HG03342 (cell line): ENCODE data around the gene NFASC.

Source experiments
- ATAC-seq: cut with Tn5 transposase; IDR thresholded peaks from one replicate; pipeline ENCODE4 v1.9.1; 2021; ENCODE audit warnings: mild to moderate bottlenecking, moderate library complexity; ENCODE audit not compliant: unreplicated experiment

The NFASC gene

GRCh38 chr1:205002705-205003104 is 132.0 kb downstream of the NFASC start:
- ATAC-seq, result no peak

DNA sequence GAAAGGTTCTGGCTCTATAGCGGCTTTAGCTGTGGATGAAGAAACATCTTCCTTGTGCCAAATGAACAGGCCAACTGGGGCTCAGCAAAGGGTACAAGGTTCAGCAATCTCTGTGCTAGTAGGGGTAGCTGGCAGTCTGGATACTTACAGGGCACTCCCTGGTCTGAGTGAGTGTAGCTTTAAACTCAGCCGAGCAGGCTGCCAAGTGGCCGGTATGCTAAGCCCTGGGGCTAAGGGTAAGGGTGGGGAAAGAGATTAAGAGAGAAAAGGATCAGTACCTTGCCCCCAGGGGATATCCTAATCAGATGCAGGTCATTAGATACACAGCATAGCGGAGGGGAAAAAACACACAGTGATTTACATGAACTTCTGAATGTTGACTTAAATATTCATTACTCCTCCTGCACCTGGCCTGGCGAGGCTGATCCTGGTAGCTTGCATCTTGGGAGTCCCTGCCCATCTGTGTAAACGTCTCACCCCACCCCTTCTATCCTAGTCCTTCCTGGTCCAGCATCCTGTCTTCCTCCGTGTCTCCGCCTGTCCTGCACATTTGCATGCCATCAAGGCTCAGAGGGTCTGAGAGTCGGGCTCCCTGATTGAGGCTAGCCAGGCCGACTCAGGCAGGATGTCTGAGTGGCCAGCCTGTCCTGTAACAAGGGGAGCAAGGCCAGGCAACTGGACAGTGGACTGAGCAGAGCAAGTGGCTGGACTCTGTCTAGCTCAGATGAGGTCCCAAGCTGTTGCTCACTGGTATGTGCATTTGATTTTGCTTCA is 132.9 kb downstream of the NFASC start:
- no peak for ATAC-seq

DNA sequence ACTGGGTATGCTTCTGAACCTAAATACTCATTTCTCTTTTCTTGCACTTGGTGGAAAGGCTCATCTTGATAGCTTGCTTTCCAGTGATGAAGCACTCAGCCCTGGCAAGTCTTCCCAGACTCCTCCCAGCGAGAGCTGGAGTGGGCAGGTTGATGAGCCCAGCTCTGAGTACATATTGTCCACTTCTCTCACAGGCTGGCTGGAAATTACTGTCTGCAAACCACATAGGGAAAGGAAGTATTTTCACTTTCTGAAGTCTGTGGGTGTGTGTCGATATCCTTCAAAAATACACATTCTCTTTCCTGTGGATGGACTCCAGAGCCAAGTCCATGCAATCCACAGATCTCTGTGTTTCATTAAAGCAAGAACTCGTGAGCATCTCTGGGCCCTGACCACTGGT is 133.7 kb downstream of the NFASC start:
- ATAC-seq, result no peak

DNA sequence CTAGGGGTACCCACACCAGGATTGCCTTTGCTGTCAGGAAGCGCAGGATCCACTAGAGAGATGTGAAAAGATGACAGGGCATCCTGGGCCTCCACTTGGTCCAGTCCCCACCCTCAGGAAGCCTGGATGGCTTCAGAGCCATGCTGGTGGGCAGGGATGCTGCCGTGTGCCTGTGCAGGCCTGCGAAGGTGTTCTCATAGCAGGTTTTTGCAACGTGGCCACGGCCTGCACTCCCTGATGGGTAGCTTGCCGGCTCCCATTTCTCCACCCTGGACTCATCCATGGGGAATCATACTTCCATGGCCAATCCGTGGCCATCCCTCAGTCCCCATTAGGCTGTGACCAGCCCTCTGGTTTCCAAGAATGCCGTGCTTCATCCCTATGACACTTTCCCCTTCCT is 138.2 kb downstream of the NFASC start:
- ATAC-seq, result no peak

DNA sequence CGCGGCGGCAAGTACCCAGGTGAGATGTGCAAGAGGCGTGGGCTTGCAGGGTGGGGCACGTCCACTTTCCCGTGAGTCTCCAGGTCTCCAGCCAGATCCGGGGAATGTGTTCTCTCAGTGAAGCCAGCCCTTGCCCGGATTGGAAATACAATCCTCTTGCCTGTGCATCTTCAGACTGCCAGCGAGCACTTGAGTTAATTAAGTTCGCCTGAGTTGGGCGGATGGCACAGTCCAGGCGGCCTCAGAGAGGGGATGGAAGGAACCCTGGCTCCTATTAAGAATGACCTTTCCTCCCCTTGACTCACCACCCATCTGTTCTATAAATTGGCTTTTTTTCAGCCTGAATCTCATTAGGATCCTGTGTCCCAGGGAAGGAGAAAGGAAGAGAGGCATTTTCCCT is 139.0 kb downstream of the NFASC start:
- no peak for ATAC-seq

- no peak for ATAC-seq
Measured at GRCh38 chr1:205012391-205013140, 141.9 kb downstream of the NFASC start.

GRCh38 chr1:205013683-205014367 is 143.2 kb downstream of the NFASC start:
- no peak for ATAC-seq

DNA sequence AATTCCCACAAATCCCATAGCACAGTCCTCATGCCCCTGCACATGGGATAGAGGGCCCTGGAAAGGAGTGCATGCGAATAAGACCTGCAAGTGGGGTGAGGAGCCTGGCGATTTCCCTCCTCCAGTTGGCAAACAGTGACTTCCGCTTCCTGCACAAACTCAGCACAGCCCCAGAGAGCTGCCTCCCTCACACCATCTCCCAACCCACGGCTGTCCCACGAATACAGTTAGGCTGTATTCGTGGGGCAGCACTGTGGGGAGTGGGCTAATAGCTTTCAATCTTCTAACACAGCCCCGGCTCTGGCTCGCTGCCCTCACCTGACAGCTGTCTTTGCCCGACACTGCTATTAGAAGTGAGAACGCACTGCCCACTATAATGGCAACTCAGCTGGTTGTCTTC is 144.1 kb downstream of the NFASC start:
- ATAC-seq, result no peak

GRCh38 chr1:205015241-205015640 is 144.6 kb downstream of the NFASC start:
- ATAC-seq, result no peak

DNA sequence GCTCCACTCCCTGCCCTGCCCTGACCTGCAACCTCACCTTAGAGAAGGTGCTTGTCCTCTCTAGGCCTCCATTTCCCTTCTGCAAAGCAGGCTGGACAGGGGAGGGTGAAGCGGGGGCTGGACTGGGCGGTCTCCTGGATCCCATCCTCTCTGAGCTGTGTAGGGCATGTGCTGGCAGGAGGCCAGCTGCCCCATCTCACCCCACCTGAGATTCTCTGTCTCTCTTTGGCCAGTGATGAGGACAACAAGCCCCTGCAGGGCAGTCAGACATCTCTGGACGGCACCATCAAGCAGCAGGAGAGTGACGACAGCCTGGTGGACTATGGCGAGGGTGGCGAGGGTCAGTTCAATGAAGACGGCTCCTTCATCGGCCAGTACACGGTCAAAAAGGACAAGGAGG is 145.4 kb downstream of the NFASC start:
- ATAC-seq, result no peak

GRCh38 chr1:205016584-205016983 is 145.9 kb downstream of the NFASC start:
- ATAC-seq, result no peak

GRCh38 chr1:205017001-205017400 is 146.3 kb downstream of the NFASC start:
- no peak for ATAC-seq

DNA sequence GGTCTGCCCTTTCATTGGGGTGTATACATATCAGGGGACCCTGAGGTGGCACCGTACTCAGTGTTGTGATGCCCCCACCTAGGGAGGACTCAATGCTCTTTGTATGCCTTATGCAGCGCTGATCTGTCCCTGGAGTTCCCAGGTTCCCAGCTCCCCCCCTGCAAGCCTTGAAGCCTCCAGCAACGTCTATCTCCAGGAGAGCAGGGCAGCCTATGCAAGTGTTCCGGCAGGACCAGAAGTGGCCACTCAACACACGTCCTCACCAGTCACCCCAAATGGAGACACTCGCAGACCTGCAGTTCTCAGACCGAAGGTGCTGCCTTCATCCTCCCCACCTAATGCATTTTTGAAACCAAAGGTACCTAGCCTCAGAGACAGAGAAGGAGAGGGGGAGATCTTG is 147.1 kb downstream of the NFASC start:
- ATAC-seq, result no peak

GRCh38 chr1:205018381-205018780 is 147.7 kb downstream of the NFASC start:
- no peak for ATAC-seq

GRCh38 chr1:205020466-205020865 is 149.8 kb downstream of the NFASC start:
- no peak for ATAC-seq

- no peak for ATAC-seq
Measured at GRCh38 chr1:205024679-205025078, 154.0 kb downstream of the NFASC start.

- ATAC-seq, result no peak
Measured at GRCh38 chr1:205025239-205025638, 154.6 kb downstream of the NFASC start.

DNA sequence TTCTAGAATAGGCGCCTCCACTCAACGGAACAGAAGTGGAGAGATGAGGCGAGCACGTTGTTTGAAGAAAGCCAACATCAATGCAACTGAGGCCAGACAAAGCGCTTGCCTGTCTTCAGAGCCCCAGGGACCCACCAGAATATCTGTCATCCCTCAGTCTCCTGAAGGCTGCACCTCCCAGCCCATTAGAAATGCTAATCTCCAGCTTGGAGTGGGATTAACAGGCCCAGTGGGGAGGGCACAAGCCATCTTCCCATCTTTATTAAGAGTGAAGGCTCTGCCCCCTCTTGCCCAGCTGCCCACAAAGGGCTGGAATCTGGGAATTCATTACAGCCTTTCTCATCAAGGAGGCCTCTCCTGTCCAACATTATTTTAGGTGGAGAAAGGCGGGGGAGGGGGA is 155.5 kb downstream of the NFASC start:
- no peak for ATAC-seq

DNA sequence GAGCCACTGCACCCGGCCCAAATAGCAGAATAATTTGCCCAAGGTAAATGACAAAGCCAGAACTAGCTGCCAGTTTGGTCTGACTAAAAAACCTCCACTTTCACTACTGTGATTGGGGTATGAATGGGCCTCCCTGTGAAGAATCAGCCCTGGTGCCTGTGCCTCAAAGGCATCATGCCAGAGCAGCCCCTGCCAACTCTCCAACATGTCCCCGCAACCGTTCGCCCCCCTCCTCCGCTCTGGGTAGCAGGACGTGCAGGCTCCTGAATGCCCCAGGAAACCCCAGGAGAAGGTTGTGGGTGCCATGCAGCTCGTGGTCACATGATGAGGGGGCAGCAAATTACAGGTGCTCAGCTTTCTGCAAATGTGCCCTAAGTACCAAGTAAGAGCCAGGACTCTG is 157.7 kb downstream of the NFASC start:
- ATAC-seq, result no peak

- no peak for ATAC-seq
Measured at GRCh38 chr1:205028924-205029323, 158.3 kb downstream of the NFASC start.

DNA sequence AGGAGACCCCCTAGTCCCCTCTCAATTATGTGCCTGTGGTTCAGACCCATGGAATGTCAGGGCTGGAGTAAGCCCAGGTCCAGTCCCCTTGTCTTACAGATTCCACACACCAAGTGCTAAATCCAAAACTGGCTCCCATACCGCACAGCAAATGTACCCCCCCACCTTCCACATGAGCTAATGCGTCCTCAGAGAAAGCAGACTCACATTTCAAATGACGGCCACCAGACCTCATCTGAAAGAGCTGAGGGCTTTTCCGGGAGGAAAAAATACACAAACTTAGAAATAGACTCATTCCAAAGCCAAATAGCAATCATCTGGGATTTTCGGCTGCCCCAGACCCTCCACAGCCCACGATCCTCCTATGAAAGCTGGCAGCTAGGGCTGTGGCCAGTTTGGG is 159.6 kb downstream of the NFASC start:
- ATAC-seq, result no peak

DNA sequence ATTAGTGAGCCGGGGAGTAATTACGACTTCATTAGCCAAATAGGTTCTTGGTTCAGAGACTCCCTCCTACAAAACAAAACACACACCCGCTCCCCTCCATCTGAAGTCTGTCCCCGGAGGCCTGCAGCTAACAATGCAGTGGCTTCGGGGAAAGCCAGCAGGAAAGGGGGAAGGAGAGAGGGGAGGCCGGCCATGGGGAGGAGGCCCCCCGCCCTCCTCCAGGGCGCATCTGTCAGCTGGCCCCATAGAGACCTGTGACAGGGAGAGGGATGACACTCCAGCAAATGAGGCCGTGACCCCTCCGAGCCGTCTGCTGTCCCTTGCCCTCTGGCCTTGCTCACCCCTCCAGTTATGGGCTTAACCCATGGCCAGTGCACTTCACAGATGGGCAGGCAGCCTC is 160.2 kb downstream of the NFASC start:
- ATAC-seq, result no peak
